H1 (cell line): ENCODE results near the gene PHF24. TPM values are rescaled to one million over a fixed set of nuclear protein-coding genes. Genes with fewer than 3 reads are reported as not detected.

ENCODE experiments used
- CTCF ChIA-PET: fragments of 300-600 bp; sonication (Branson Sonifier 250); formaldehyde crosslinking; loops from one replicate; lab custom pipeline; 2021; ENCODE audit not compliant: partially characterized antibody; lab: Charles Lee
- POLR2A ChIA-PET: fragments of 300-600 bp; sonication (Branson Sonifier 250); formaldehyde crosslinking; loops from one replicate; lab custom pipeline; 2021; ENCODE audit warnings: inconsistent platforms; ENCODE audit not compliant: partially characterized antibody; lab: Charles Lee
- DNase-seq, 2 experiments: peaks; one replicate each; pipeline versions ENCODE4 v3.0.0 to v3.0.0-alpha.2; 2010 to 2022; ENCODE audit warnings: low spot score in 2 of 2, low read depth in 1 of 2, mixed read lengths in 1 of 2
- FAIRE-seq: peaks from 2 replicates; lab custom pipeline; 2011; peaks lifted over from hg19 to GRCh38; lab: Jason Lieb, UNC
- H2AFZ ChIP-seq: 2 replicates; pipeline ENCODE4 v1.8.1; 2012; ENCODE audit warnings: low read length, inconsistent platforms
- H2AK5ac ChIP-seq: 2 replicates; pipeline ENCODE4 v1.6.1; 2013; ENCODE audit warnings: low read depth, low read length
- H2BK120ac ChIP-seq: replicated peaks from 2 replicates; pipeline ENCODE3; 2013; ENCODE audit warnings: low read depth, low read length, inconsistent platforms
- H2BK12ac ChIP-seq: 2 replicates; pipeline ENCODE4 v1.6.1; 2013; ENCODE audit warnings: low read depth, low read length
- H2BK15ac ChIP-seq: 2 replicates; pipeline ENCODE4 v1.6.1; 2013; ENCODE audit warnings: low read length
- H2BK20ac ChIP-seq: 2 replicates; pipeline ENCODE4 v1.6.1; 2013; ENCODE audit warnings: low read length
- H2BK5ac ChIP-seq: 2 replicates; pipeline ENCODE4 v1.6.1; 2013; ENCODE audit warnings: low read depth, low read length
- H3K14ac ChIP-seq: 2 replicates; pipeline ENCODE4 v1.6.1; 2013; ENCODE audit warnings: inconsistent platforms; ENCODE audit not compliant: insufficient read length
- H3K18ac ChIP-seq: 2 replicates; pipeline ENCODE4 v1.6.1; 2013; ENCODE audit warnings: low read length; ENCODE audit errors: extremely low read depth
- H3K23ac ChIP-seq: 2 replicates; pipeline ENCODE4 v1.6.1; 2013; ENCODE audit warnings: inconsistent platforms; ENCODE audit not compliant: insufficient read length
- H3K23me2 ChIP-seq: 2 replicates; pipeline ENCODE4 v1.6.1; 2013; ENCODE audit warnings: low read depth, low read length
- H3K27ac ChIP-seq: 2 replicates; pipeline ENCODE4 v1.6.1; 2011; ENCODE audit warnings: low read depth, low read length, inconsistent platforms
- H3K27me3 ChIP-seq, 4 experiments: replicated peaks in 1 of 4; 1 replicate in 1 of 4; 2 replicates in 3 of 4; pipeline versions ENCODE4 v1.6.1 to v1.8.1; 2011 to 2013; ENCODE audit warnings: low read length in 3 of 4, mild to moderate bottlenecking in 3 of 4, inconsistent platforms in 2 of 4, mixed read lengths in 2 of 4, moderate library complexity in 1 of 4; ENCODE audit not compliant: control insufficient read depth in 3 of 4, insufficient read depth in 3 of 4; ENCODE audit errors: extremely low read depth in 1 of 4
- H3K36me3 ChIP-seq, 4 experiments: 2 replicates each; pipeline versions ENCODE4 v1.6.1 to v1.8.1; 2011 to 2013; ENCODE audit warnings: mild to moderate bottlenecking in 4 of 4, low read length in 3 of 4, moderate library complexity in 2 of 4, control low read depth in 1 of 4, inconsistent platforms in 1 of 4; ENCODE audit not compliant: insufficient read depth in 4 of 4, control insufficient read depth in 2 of 4
- H3K4ac ChIP-seq: replicated peaks from 2 replicates; pipeline ENCODE3; 2013; ENCODE audit warnings: low read length, low read depth, mixed read lengths, inconsistent platforms; ENCODE audit not compliant: insufficient read length
- H3K4me1 ChIP-seq, 4 experiments: replicated peaks in 1 of 4; 1 replicate in 1 of 4; 2 replicates in 3 of 4; pipeline versions ENCODE4 v1.6.1 to v1.8.1; 2011 to 2013; ENCODE audit warnings: low read length in 3 of 4, inconsistent platforms in 2 of 4, mixed read lengths in 1 of 4; ENCODE audit not compliant: insufficient read depth in 4 of 4, control insufficient read depth in 3 of 4
- H3K4me2 ChIP-seq, 2 experiments: 2 replicates each; pipeline versions ENCODE4 v1.6.1 to v1.8.1; 2011 to 2013; ENCODE audit warnings: low read depth in 2 of 2, low read length in 2 of 2, control low read depth in 1 of 2, inconsistent platforms in 1 of 2, mild to moderate bottlenecking in 1 of 2; ENCODE audit not compliant: insufficient read depth in 1 of 2
- H3K4me3 ChIP-seq, 4 experiments: fragments of 200-600, 300-600 bp in 1 of 4; sonication (generic), shearing (Covaris generic), sonication (Bioruptor Twin) in 1 of 4; 2 replicates each; pipeline versions ENCODE4 v1.5.1 to v1.8.1; 2011 to 2016; ENCODE audit warnings: low read length in 4 of 4, low read depth in 3 of 4, control low read depth in 2 of 4, inconsistent platforms in 2 of 4, mild to moderate bottlenecking in 2 of 4, mixed read lengths in 1 of 4, moderate library complexity in 1 of 4; ENCODE audit not compliant: insufficient read depth in 2 of 4; ENCODE audit errors: extremely low read depth in 1 of 4
- H3K56ac ChIP-seq: replicated peaks from 2 replicates; pipeline ENCODE3; 2013; ENCODE audit warnings: low read depth, mild to moderate bottlenecking, mixed read lengths, low read length, inconsistent platforms; ENCODE audit not compliant: insufficient read length
- H3K79me1 ChIP-seq: 2 replicates; pipeline ENCODE4 v1.6.1; 2013; ENCODE audit warnings: low read depth, low read length, control low read depth
- H3K79me2 ChIP-seq, 2 experiments: 2 replicates each; pipeline versions ENCODE4 v1.6.1 to v1.8.1; 2012 to 2013; ENCODE audit warnings: low read length in 2 of 2, mild to moderate bottlenecking in 2 of 2, inconsistent platforms in 1 of 2; ENCODE audit not compliant: insufficient read depth in 2 of 2, control insufficient read depth in 1 of 2
- H3K9ac ChIP-seq, 4 experiments: replicated peaks in 1 of 4; 1 replicate in 1 of 4; 2 replicates in 3 of 4; pipeline versions ENCODE4 v1.6.1 to v1.8.1; 2011 to 2013; ENCODE audit warnings: low read depth in 3 of 4, low read length in 3 of 4, control low read depth in 2 of 4, mild to moderate bottlenecking in 2 of 4, moderate library complexity in 2 of 4, inconsistent platforms in 1 of 4; ENCODE audit errors: extremely low read depth in 1 of 4
- H3K9me3 ChIP-seq, 2 experiments: 2 replicates each; pipeline versions ENCODE4 v1.6.1 to v1.8.1; 2012 to 2013; ENCODE audit warnings: mild to moderate bottlenecking in 2 of 2, moderate library complexity in 2 of 2, control low read depth in 1 of 2, inconsistent platforms in 1 of 2, low read depth in 1 of 2, low read length in 1 of 2, mixed read lengths in 1 of 2; ENCODE audit not compliant: insufficient read depth in 2 of 2
- H4K20me1 ChIP-seq, 2 experiments: replicated peaks in 1 of 2; 2 replicates each; pipeline versions ENCODE3 to v1.8.1; 2011 to 2013; ENCODE audit warnings: inconsistent platforms in 2 of 2, low read length in 2 of 2, mild to moderate bottlenecking in 1 of 2; ENCODE audit not compliant: insufficient read depth in 2 of 2, control insufficient read depth in 1 of 2
- H4K5ac ChIP-seq: 2 replicates; pipeline ENCODE4 v1.6.1; 2013; ENCODE audit warnings: low read length, low read depth, mixed read lengths, inconsistent platforms; ENCODE audit not compliant: insufficient read length
- H4K8ac ChIP-seq: 2 replicates; pipeline ENCODE4 v1.8.0; 2013; ENCODE audit warnings: mild to moderate bottlenecking, moderate library complexity, low read length, inconsistent platforms; ENCODE audit not compliant: insufficient read depth; ENCODE audit errors: extremely low read depth
- H4K91ac ChIP-seq: replicated peaks from 2 replicates; pipeline ENCODE3; 2013; ENCODE audit warnings: low read length, mixed read lengths, inconsistent platforms; ENCODE audit not compliant: insufficient read length
- BCL11A ChIP-seq, 2 experiments: IDR thresholded peaks; one replicate each; pipeline ENCODE4 v1.6.1; 2011; ENCODE audit warnings: low read depth in 2 of 2, low read length in 2 of 2, mild to moderate bottlenecking in 2 of 2
- CREB1 ChIP-seq: IDR thresholded peaks from 2 replicates; pipeline ENCODE4 v1.6.1; 2012; ENCODE audit warnings: inconsistent platforms
- EGR1 ChIP-seq: IDR thresholded peaks from 2 replicates; pipeline ENCODE4 v1.6.1; 2011; ENCODE audit warnings: low read depth, low read length, borderline replicate concordance
- FOSL1 ChIP-seq: IDR thresholded peaks from 2 replicates; pipeline ENCODE4 v1.6.1; 2011; ENCODE audit warnings: mild to moderate bottlenecking, low read depth, low read length, moderate library complexity; ENCODE audit not compliant: insufficient read depth
- JUND ChIP-seq: IDR thresholded peaks from 2 replicates; pipeline ENCODE4 v1.6.1; 2011; ENCODE audit warnings: mild to moderate bottlenecking, improper control_type of control experiment, low read length
- KDM1A ChIP-seq: fragments of 200-600, 300-600 bp; sonication (generic); IDR thresholded peaks from 2 replicates; pipeline ENCODE4 v1.7.1; 2016; ENCODE audit warnings: mild to moderate bottlenecking, low read length, borderline replicate concordance
- NANOG ChIP-seq: IDR thresholded peaks from 2 replicates; pipeline ENCODE4 v1.6.1; 2011; ENCODE audit warnings: low read length, low read depth, mild to moderate bottlenecking, inconsistent platforms; ENCODE audit not compliant: insufficient read depth, poor library complexity, severe bottlenecking
- SUZ12 ChIP-seq: fragments of 200-600 bp; sonication (generic); IDR thresholded peaks from 2 replicates; pipeline ENCODE4 v1.6.1; 2012; ENCODE audit warnings: mild to moderate bottlenecking, inconsistent platforms, low read length, moderate library complexity, mixed read lengths
- WGBS, 2 experiments: shearing (Covaris generic) in 1 of 2; methylation state at CpG; one replicate each; pipeline versions ENCODE4 v1.1.6 to v1.1.7; 2013 to 2015; ENCODE audit warnings: low lambda C conversion rate in 2 of 2, mixed read lengths in 2 of 2, inconsistent platforms in 1 of 2, low coverage in 1 of 2, missing lambda C conversion rate in 1 of 2; ENCODE audit not compliant: insufficient replicate concordance in 2 of 2, insufficient coverage in 1 of 2, insufficient read length in 1 of 2; ENCODE audit errors: extremely low coverage in 1 of 2, missing lambda C conversion rate in 1 of 2; 5-methylcytosine and 5-hydroxymethylcytosine counted together
- polyA plus RNA-seq, 7 experiments: library from polyadenylated mRNA; depleted of rRNA in 3 of 7; stranded (reverse) in 5 of 7; unstranded in 2 of 7; fragments of >200 nt in 5 of 7; fragments of 200-250 nt in 2 of 7; gene quantifications; 1 replicate in 5 of 7; 2 replicates in 1 of 7; 4 replicates in 1 of 7; pipeline versions ENCODE4 v1.2.1 to v1.2.3, GENCODE V29; 2011 to 2013; ENCODE audit warnings: missing spikeins in 2 of 7, mixed read lengths in 2 of 7
- total RNA-seq: library from RNA; stranded (reverse); fragmentation: NEBNext Ultra II Directional; extraction: Animal tissue kit (Norgen Biotek cat#: 25700); gene quantifications from 2 replicates; pipeline ENCODE4 v1.2.1, GENCODE V29; 2021

PHF24 gene
- total and polyA plus RNA-seq, 2 of the 8 experiments (the other 6 are each of a cell fraction or from before 2014, with no cell fraction given), result 0.29 to 0.35 TPM

GRCh38 chr9:34998266-34998665 lies 40.2 kb downstream of the PHF24 start:
- H3K23ac ChIP-seq, result no peak overlapping the region
- no peak overlapping the region for H2BK5ac ChIP-seq
- no peak overlapping the region for H4K91ac ChIP-seq
- no peak overlapping the region for H3K4me3 ChIP-seq
- no peak overlapping the region for H3K4me2 ChIP-seq
- H2BK120ac ChIP-seq, result no peak overlapping the region
- H2BK12ac ChIP-seq, result no peak overlapping the region
- no peak overlapping the region for H3K27ac ChIP-seq
- ChIA-PET CTCF (interaction anchor here (0.6 to 14.8 kb wide), 5 partner anchors 13 to 102 kb away, joined by 3 to 148 read pairs (median 7); a partner anchor contains a TSS), POLR2A (interaction anchor here (0.6 to 2.7 kb wide), 7 partner anchors 9 to 1644 kb away, joined by 3 to 9 read pairs (median 3); partner anchors contain the start of genes DNAJB5 and VCP)
- H4K8ac ChIP-seq, result no peak overlapping the region
- peaks cover 11 to 16% (median 15%) of the 10 kb centered on the region in 4 experiments for H3K4me1 ChIP-seq
- H3K56ac ChIP-seq, result no peak overlapping the region
- no peaks in the 10 kb centered on the region for H3K9me3 ChIP-seq
- H4K20me1 ChIP-seq, result no peaks in the 10 kb centered on the region
- no peak for FAIRE-seq
- H3K9ac ChIP-seq, result no peak overlapping the region
- H2BK15ac ChIP-seq, result no peak overlapping the region
- H4K5ac ChIP-seq, result no peak overlapping the region
- H3K14ac ChIP-seq, result no peak overlapping the region
- TF ChIP-seq FOSL1 (no peak), SUZ12 (no peak), JUND (no peak), NANOG (no peak), KDM1A (no peak), EGR1 (no peak), CREB1 (no peak), BCL11A (IDR thresholded peaks at IDR 0.05; ENCODE audit: low read depth in 2 of 2, low read length in 2 of 2) (no peak)
- H3K79me2 ChIP-seq, result no peaks in the 10 kb centered on the region; a peak in 2 of 4 replicates
- H3K27me3 ChIP-seq, result no peaks in the 10 kb centered on the region
- H3K4ac ChIP-seq, result no peak overlapping the region
- H3K79me1 ChIP-seq, result no peaks in the 10 kb centered on the region
- 93% methylated on average over 3 of the region's 3 CpGs; no CpG with 5 or more reads in 1 of the 2 experiments for WGBS, 2 experiments
- no peak overlapping the region for H2BK20ac ChIP-seq
- H3K18ac ChIP-seq, result no peak overlapping the region
- no peak overlapping the region for H2AK5ac ChIP-seq
- no peak overlapping the region for H2AFZ ChIP-seq
- H3K23me2 ChIP-seq, result no peaks in the 10 kb centered on the region
- H3K36me3 ChIP-seq, result peaks cover 18 to 40% (median 26%) of the 10 kb centered on the region in 4 experiments; a peak in 7 of 8 replicates
- DNase-seq, result no peak
